RCC 7860 (cell line): ENCODE results near the gene PLCG2.

ENCODE experiments used
- DNase-seq: peaks from one replicate; pipeline ENCODE4 v3.0.0-alpha.2; 2015; ENCODE audit warnings: low spot score
- FAIRE-seq: peaks from 2 replicates; lab custom pipeline; 2012; peaks lifted over from hg19 to GRCh38; lab: Jason Lieb, UNC

Gene PLCG2

DNA sequence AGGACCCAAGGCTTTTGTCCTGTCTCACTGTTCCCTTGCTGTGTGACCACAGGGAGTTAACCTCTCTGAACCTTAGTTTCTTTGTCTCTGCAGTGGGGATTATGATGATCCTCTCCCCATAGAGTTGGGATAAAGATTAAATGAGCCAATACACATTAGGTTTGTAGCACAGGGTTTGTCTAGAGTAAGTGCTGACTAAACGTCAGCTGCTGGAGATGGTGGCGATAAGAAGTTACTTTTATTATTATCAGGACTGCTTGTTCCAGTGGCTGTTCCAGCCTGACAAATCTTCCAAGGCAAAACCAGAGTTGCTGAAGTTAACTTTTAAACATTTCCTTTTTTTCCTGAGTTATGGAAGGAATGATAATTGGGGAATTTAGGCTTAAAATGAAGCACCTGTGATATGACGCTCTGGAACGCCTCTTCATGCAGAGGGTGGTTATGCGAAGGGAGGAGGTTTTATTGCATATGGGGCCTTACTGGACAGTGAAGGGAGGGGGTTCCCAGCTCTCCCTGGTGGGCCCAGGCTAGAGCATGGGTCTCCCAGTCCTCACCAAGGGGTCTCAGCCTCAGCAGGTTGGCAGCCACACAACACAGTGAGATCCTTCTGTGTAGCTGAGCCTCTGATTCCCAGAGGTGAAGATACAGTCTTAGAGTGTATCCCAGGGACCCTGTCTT is 35.8 kb downstream of the PLCG2 start:
- DNase-seq (no peak), FAIRE-seq (no peak)

DNA sequence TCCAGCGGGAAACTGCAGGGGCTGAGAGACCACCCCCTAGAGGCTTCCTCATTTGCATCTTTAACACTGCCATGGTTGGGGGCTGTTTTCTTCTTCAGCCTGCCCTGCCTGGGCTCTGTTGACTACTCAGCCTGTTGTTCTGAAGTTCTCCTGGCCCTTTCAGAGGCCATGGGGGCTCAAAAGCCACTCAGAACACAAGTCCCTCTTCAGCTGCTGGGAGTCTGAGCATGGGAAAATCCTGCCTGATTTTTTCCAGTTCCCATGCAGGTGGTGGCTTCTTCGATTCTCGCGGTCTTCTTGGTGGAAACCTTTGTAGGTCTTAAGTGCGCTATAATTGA is 36.3 kb downstream of the PLCG2 start:
- no peak for DNase-seq

DNA sequence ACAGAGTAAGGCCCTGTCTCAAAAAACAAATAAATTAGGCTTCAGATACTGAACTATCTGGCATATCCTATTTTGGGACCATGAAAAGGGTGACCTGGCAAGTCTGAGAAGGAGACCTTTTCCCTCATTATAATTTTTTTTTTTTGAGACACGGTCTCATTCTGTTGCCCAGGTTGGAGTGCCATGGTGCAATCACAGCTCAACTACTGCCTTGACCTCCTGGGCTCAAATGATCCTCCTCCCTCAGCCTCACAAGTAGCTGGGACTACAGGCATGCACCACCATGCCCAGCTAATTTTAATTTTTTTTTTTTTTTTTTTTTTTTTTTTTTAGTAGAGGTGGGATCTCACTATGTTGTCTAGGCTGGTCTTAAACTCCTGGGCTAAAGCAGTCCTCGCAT is 37.3 kb downstream of the PLCG2 start:
- FAIRE-seq, result no peak
- DNase-seq, result no peak

More for the DNA sequence above, 36.3 kb downstream of the PLCG2 start:
- no peak for FAIRE-seq

- DNase-seq, result no peak
- FAIRE-seq, result no peak
Observed at GRCh38 chr16:81816793-81817210, 37.7 kb downstream of the PLCG2 start.

- no peak for DNase-seq
Observed at GRCh38 chr16:81817296-81817695, 38.2 kb downstream of the PLCG2 start.

DNA sequence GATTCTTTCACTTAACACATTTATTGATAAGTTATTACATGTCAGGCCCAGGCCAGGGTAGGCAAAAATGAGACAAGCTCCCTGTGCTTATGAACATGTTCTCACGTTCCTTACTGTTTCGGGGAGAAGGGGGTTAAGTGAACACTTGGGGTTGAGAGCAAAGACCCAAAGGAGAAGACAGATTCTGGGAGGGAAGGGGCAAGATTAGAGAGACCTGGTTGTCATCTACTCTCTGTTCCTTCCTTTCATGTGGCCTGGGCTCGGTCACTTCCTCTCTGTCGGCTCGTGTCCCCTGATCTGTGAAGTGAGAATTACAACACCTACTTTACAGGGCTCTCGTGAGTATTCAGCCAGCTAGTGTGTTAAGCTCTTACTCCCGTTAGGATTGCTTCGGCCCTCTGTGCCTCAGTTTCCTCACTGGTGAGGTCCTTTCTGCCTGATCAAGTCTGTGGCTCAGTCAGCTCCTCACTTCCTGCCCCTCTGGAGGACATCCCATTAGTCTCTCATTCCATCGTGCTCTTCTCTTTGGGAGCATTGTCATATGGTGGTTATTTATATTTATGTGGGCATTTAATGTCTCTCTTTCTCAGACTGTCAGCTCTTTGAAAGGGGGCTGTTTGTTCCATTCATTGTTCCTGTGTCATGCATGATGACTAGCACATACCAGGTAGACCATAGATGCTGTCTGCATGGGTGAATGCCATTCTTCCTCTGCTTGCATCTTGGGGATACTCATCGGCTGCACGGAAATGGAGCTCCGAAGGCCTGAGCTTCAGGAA is 38.9 kb downstream of the PLCG2 start:
- no peak for DNase-seq
- no peak for FAIRE-seq

More at GRCh38 chr16:81817296-81817695, 38.2 kb downstream of the PLCG2 start:
- no peak for FAIRE-seq

GRCh38 chr16:81818568-81818896 is 39.4 kb downstream of the PLCG2 start:
- DNase-seq (no peak), FAIRE-seq (no peak)

- no peak for FAIRE-seq
Observed at GRCh38 chr16:81818905-81819304, 39.8 kb downstream of the PLCG2 start.

GRCh38 chr16:81821436-81822128 is 42.5 kb downstream of the PLCG2 start:
- FAIRE-seq (no peak), DNase-seq (no peak)

More at GRCh38 chr16:81818905-81819304, 39.8 kb downstream of the PLCG2 start:
- no peak for DNase-seq

- no peak for DNase-seq
- no peak for FAIRE-seq
Observed at GRCh38 chr16:81823111-81823510, 44.0 kb downstream of the PLCG2 start.

DNA sequence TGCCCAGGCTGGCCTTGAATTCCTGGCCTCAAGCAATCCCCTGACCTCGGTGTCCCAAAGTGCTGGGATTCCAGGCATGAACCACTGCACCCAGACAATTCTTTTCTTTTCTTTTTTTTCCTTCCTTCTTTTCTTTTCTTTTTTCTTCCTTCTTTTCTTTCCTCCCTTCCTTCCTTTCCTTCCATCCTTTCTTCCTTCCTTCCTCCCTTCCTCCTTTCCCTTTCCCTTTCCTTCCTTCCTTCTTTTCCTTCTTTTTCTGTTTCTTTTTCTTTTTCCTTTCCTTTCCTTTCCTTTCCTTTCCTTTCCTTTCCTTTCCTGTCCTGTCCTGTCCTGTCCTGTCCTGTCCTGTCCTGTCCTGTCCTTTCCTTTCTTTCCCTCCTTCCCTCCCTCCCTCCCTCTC is 44.6 kb downstream of the PLCG2 start:
- no peak for DNase-seq
- no peak for FAIRE-seq

- FAIRE-seq, result no peak
Observed at GRCh38 chr16:81826523-81826922, 47.4 kb downstream of the PLCG2 start.

GRCh38 chr16:81830845-81831540 is 51.9 kb downstream of the PLCG2 start:
- no peak for DNase-seq
- FAIRE-seq, result no peak

More at GRCh38 chr16:81826523-81826922, 47.4 kb downstream of the PLCG2 start:
- DNase-seq, result no peak

- FAIRE-seq, result no peak
- DNase-seq, result no peak
Observed at GRCh38 chr16:81831722-81832126, 52.6 kb downstream of the PLCG2 start.

DNA sequence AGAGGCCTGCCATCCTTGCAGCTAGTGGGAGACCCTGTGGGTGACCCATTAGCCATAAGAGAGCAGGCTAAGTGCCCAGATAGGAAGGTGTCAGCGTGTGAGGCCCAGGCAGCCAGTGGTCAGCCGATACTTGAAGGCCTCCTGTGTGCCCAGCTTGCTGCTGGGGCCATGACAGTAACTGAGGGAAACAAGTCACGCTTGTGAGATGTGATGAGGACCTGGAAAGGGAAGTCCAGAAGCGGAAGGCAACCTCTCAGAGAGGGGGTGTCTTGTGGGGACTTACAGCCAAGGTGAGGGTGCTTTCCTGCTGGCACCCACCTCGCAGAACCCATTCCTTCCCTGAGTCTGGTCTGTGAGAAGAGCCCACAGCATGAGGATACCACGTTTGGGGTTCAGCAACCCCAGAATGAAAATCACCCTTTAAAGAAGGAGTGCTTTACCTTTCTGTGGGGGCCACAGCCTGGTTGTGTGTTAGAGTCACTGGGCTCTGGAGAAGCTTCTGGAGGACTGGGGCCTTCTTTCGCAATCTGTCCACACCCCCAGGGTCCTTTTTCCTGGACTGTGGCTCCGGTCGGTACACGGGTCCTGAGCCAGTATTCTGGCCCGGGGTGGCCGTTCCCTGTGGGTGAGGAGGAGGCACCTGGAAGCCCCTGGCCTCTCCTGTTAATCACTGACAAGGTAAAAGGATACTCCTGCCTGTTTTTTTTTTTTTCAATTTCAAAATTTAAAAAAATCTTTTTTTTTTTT is 53.9 kb downstream of the PLCG2 start:
- DNase-seq, result no peak
- FAIRE-seq, result no peak

DNA sequence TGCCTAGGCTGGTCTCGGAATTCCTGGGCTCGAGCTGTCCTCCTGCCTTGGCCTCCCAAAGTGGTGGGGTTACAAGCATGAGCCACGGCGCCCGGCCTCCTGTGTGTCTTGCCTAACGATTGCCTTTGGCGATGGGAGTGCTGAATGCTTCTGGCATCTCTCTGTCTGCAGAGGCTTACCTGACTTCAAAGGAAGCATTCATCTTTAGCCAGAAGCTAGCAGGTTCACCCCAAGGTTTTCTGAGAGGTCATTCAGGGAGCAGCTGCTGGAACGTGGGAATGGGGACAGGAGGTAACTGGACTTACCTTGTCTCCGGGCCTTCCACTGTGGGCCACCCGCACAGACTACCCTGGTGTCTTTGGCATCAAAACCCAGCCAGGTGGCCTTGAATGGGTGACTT is 54.7 kb downstream of the PLCG2 start:
- FAIRE-seq (no peak), DNase-seq (no peak)

DNA sequence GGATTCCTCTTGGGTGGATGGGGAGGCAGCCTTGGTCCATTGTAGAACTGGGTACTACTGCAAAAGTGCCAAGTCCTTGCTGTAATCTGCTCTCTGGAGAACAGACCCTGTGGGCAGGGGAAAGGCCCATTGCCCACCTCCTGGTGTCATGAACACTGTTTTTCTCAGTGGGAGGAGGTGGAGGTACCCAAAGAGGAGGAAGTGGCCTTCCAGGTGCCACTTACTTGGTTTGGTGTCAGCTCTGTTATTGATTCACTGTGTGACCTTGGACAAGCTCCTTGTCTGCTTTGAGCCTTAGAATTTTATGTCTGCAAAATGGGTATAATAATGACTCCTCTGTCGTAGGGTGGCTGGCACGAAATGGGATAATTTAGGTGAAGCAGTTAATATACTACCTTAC is 55.8 kb downstream of the PLCG2 start:
- DNase-seq (no peak), FAIRE-seq (no peak)

GRCh38 chr16:81836279-81837054 is 57.4 kb downstream of the PLCG2 start:
- DNase-seq (no peak), FAIRE-seq (no peak)

DNA sequence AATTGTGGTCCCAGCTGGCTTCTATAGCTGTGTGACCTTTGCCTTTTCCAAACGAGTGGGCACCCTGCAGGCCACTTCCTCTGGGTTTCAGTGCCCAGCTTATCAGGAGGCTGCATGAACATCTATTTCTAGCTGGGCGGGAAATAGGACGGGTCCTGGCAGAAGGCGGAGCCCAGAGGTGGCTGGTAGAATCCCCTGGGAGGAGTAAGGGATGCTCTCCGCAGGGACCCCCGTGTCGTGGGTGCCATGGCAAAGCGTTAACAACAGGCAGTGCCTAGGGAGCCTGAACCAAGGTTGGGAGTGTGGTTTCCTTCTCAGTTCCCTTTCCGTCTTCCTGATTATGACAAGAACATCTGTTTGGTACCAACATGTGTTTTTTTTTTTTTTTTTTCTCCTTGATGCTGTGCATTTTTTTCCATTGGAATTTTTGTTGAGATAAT is 58.2 kb downstream of the PLCG2 start:
- DNase-seq (no peak), FAIRE-seq (no peak)

DNA sequence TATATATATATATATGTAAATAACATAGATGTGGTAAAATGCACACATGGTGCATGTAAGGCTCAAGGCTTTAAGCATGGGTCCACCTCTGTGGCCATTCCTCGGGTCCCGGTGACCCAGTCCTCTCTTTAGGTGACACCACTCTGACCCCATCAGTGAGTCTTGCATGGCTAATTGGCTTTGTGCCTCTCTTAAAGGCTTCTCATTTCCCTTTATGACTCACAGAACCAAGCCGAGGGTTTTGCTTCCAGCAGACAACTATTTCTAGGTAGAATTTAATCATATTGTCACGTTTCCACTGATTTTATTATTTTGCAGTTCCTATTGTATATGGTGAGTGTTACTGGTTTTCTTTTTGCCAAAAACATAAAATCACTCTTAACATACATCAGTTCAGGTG is 59.7 kb downstream of the PLCG2 start:
- no peak for FAIRE-seq
- DNase-seq, result no peak
